Prostate gland (tissue), 2 donors: ENCODE measurements around the gene DNAH6.

Source experiments
- POLR2A ChIP-seq: fragments of 450-650 bp; IDR thresholded peaks from one replicate; pipeline ENCODE4 v1.6.1; 2016; ENCODE audit warnings: antibody characterized with exemption, mild to moderate bottlenecking
- TF ChIP-seq, protein P1 (sequence below), 4 experiments: fragments of 200-600 bp in 2 of 4; fragments of 450-650 bp in 2 of 4; sonication (generic) in 2 of 4; IDR thresholded peaks; 1 replicate in 3 of 4; 2 replicates in 1 of 4; pipeline ENCODE4 v1.5.1; 2016 to 2019; ENCODE audit warnings: antibody characterized with exemption in 4 of 4, mild to moderate bottlenecking in 2 of 4, moderate library complexity in 2 of 4

DNA sequence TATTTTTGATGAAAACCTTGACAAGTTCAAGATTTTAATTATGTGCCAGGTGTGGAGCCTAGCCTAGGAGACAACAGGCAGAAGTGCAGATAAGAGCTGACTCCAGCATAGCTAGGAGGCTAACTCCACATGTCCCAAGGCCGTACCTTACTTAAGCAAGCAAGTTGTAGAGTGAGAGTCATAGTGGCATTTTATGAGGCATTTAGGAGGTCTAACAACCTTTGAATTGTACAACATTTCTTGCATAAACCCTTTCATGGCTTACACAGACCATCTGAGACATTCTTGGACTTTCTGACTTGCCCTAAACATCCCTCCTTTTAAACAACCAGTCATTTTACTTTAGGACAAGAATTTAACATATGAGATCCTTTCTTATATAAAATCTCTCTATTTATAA is 48.9 kb upstream of the DNAH6 start:
- no peak for TF ChIP-seq POLR2A
- TF ChIP-seq, protein P1, sequence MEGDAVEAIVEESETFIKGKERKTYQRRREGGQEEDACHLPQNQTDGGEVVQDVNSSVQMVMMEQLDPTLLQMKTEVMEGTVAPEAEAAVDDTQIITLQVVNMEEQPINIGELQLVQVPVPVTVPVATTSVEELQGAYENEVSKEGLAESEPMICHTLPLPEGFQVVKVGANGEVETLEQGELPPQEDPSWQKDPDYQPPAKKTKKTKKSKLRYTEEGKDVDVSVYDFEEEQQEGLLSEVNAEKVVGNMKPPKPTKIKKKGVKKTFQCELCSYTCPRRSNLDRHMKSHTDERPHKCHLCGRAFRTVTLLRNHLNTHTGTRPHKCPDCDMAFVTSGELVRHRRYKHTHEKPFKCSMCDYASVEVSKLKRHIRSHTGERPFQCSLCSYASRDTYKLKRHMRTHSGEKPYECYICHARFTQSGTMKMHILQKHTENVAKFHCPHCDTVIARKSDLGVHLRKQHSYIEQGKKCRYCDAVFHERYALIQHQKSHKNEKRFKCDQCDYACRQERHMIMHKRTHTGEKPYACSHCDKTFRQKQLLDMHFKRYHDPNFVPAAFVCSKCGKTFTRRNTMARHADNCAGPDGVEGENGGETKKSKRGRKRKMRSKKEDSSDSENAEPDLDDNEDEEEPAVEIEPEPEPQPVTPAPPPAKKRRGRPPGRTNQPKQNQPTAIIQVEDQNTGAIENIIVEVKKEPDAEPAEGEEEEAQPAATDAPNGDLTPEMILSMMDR (IDR thresholded peaks at IDR 0.05): no peak
